Left kidney (tissue), 2 donors: ENCODE results near the gene ITGA5. TPM values are rescaled to one million over a fixed set of nuclear protein-coding genes. Genes with fewer than 3 reads are reported as not detected.
A peak's percentile ranks its signal among the peaks of the same experiment; 100 is the strongest.

Source experiments
- DNase-seq: peaks from one replicate; pipeline ENCODE4 v3.0.0-alpha.2; 2013
- polyA plus RNA-seq: library from polyadenylated mRNA; unstranded; fragments of 120-200 nt; gene quantifications from one replicate; pipeline ENCODE4 v1.2.1, GENCODE V29; 2013; ENCODE audit not compliant: insufficient read length

ITGA5 gene
- polyA plus RNA-seq, 1 donor = 39.1 TPM

GRCh38 chr12:54412348-54412747 lies 6.7 kb downstream of the ITGA5 start:
- DNase-seq = no peak

GRCh38 chr12:54411391-54412241 lies 7.5 kb downstream of the ITGA5 start:
- no peak for DNase-seq

- no peak for DNase-seq
Measured at GRCh38 chr12:54409267-54409666, 9.8 kb downstream of the ITGA5 start.

- no peak for DNase-seq
Measured at GRCh38 chr12:54407183-54407905, 11.7 kb downstream of the ITGA5 start.

GRCh38 chr12:54405573-54405972 lies 13.5 kb downstream of the ITGA5 start:
- DNase-seq = no peak

GRCh38 chr12:54405106-54405505 lies 14.0 kb downstream of the ITGA5 start:
- DNase-seq = no peak

GRCh38 chr12:54404061-54405004 lies 14.7 kb downstream of the ITGA5 start:
- DNase-seq = peak; percentile 50

GRCh38 chr12:54401119-54401518 lies 17.9 kb downstream of the ITGA5 start:
- DNase-seq = no peak

- peak; percentile 83 for DNase-seq
Measured at GRCh38 chr12:54398995-54399793, 19.9 kb downstream of the ITGA5 start.

- DNase-seq = no peak
Measured at GRCh38 chr12:54398218-54398617, 20.8 kb downstream of the ITGA5 start.

- no peak for DNase-seq
Measured at GRCh38 chr12:54397157-54397556, 21.9 kb downstream of the ITGA5 start.

GRCh38 chr12:54395545-54395944 lies 23.5 kb downstream of the ITGA5 start:
- DNase-seq = no peak

GRCh38 chr12:54394986-54395385 lies 24.1 kb downstream of the ITGA5 start:
- DNase-seq = no peak

GRCh38 chr12:54394281-54394719 lies 24.8 kb downstream of the ITGA5 start:
- no peak for DNase-seq

GRCh38 chr12:54393743-54394142 lies 25.3 kb downstream of the ITGA5 start:
- no peak for DNase-seq

- DNase-seq = no peak
Measured at GRCh38 chr12:54393207-54393609, 25.9 kb downstream of the ITGA5 start.

GRCh38 chr12:54392485-54393206 lies 26.4 kb downstream of the ITGA5 start:
- DNase-seq = no peak

- no peak for DNase-seq
Measured at GRCh38 chr12:54390668-54391551, 28.2 kb downstream of the ITGA5 start.

- no peak for DNase-seq
Measured at GRCh38 chr12:54390176-54390667, 28.8 kb downstream of the ITGA5 start.
